ENCODE results near the gene MORN5. TPM values are rescaled to one million over a fixed set of nuclear protein-coding genes. Genes with fewer than 3 reads are reported as not detected.

Gene MORN5
- total RNA-seq, 4 donors from 2014 or later = 3.8 to 4.0 TPM; not detected in 2

GRCh38 chr9:122168356-122168755 is 8.6 kb downstream of the MORN5 start:
- H3K4me1 ChIP-seq = no peaks in the 10 kb centered on the region
- no peaks in the 10 kb centered on the region for H3K9me3 ChIP-seq
- 65% methylated on average over 3 of the region's 3 CpGs; no CpG with 5 or more reads in 1 of the 2 donors for WGBS, 2 donors (ENCODE audit: low coverage in 1 of 2)
- H3K27me3 ChIP-seq = peaks cover 6% of the 10 kb centered on the region
- H3K36me3 ChIP-seq = no peaks in the 10 kb centered on the region
- intact Hi-C loops (cut with DNase I; ENCODE audit: low total_unique reads) = no loop called here
- in situ Hi-C loops (cut with MboI; ENCODE audit: low pct_ligation_motif_present in 1 of 4, low pct_unique_long_range_greater_than_20kb in 1 of 4, low sequenced_read_pairs in 3 of 4) = no loop called here
- TF ChIP-seq POLR2AphosphoS5 (IDR thresholded peaks at IDR 0.05) (no peak), CTCF (IDR thresholded peaks at IDR 0.05) (no peak), POLR2A (IDR thresholded peaks at IDR 0.05) (no peak), EP300 (IDR thresholded peaks at IDR 0.05; ENCODE audit: low read depth) (no peak)
- H3K4me3 ChIP-seq = no peak overlapping the region
- H3K27ac ChIP-seq = no peak overlapping the region
- no peak for DNase-seq

DNA sequence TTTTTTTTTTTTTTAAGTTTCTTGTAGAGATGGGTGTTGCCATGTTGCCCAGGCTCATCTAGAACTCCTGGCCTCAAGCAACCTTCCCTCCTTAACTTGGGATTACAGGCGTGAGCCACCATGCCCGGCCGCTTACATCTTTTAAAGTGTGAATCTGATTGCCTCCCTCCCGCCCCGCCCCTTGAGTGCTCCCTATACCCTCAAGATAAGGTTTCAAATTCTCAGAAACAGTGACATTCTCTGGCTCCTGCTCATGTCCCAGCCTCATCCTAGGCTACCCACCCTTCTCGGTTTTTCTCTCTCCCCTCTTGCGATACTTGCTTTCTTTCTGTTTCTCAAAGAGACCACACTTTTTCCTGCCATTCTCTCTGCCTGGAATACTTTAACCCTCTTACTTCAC is 12.4 kb downstream of the MORN5 start:
- no peaks in the 10 kb centered on the region for H3K27me3 ChIP-seq
- no peaks in the 10 kb centered on the region for H3K4me1 ChIP-seq
- no peak for DNase-seq
- no peaks in the 10 kb centered on the region for H3K36me3 ChIP-seq
- 85 to 94% methylated on average over 2 to 7 of the region's 7 CpGs for WGBS, 2 donors (ENCODE audit: low coverage in 1 of 2)
- in situ Hi-C loops (cut with MboI; ENCODE audit: low pct_ligation_motif_present in 1 of 4, low pct_unique_long_range_greater_than_20kb in 1 of 4, low sequenced_read_pairs in 3 of 4) (no loop called here), intact Hi-C loops (cut with DNase I; ENCODE audit: low total_unique reads) (no loop called here)
- H3K9me3 ChIP-seq = no peaks in the 10 kb centered on the region
- no peak overlapping the region for H3K4me3 ChIP-seq
- no peak for TF ChIP-seq CTCF (IDR thresholded peaks at IDR 0.05)
- TF ChIP-seq POLR2A (IDR thresholded peaks at IDR 0.05) = no peak
- TF ChIP-seq POLR2AphosphoS5 (IDR thresholded peaks at IDR 0.05) = no peak
- TF ChIP-seq EP300 (IDR thresholded peaks at IDR 0.05; ENCODE audit: low read depth) = no peak
- H3K27ac ChIP-seq = no peak overlapping the region

GRCh38 chr9:122173670-122174069 is 14.0 kb downstream of the MORN5 start:
- no peaks in the 10 kb centered on the region for H3K36me3 ChIP-seq
- no peaks in the 10 kb centered on the region for H3K27me3 ChIP-seq
- H3K27ac ChIP-seq = no peak overlapping the region
- no peaks in the 10 kb centered on the region for H3K9me3 ChIP-seq
- 63 to 72% methylated on average over 2 to 3 of the region's 3 CpGs for WGBS, 2 donors (ENCODE audit: low coverage in 1 of 2)
- no peak for DNase-seq
- H3K4me1 ChIP-seq = peaks cover 0 to 3% (median 0%) of the 10 kb centered on the region in 4 donors
- in situ Hi-C loops (cut with MboI; ENCODE audit: low pct_ligation_motif_present in 1 of 4, low pct_unique_long_range_greater_than_20kb in 1 of 4, low sequenced_read_pairs in 3 of 4) (no loop called here), intact Hi-C loops (cut with DNase I; ENCODE audit: low total_unique reads) (no loop called here)
- TF ChIP-seq POLR2A (IDR thresholded peaks at IDR 0.05) = no peak
- TF ChIP-seq CTCF (IDR thresholded peaks at IDR 0.05) = no peak
- no peak overlapping the region for H3K4me3 ChIP-seq

- WGBS, 2 donors (ENCODE audit: low coverage in 1 of 2) = 91 to 100% methylated on average over 2 of the region's 2 CpGs
- intact Hi-C loops (cut with DNase I; ENCODE audit: low total_unique reads) = no loop called here
- Histone ChIP-seq H3K4me1 (peaks cover 0 to 14% (median 4%) of the 10 kb centered on the region in 4 donors), H3K27me3 (no peaks in the 10 kb centered on the region), H3K4me3 (no peak overlapping the region), H3K36me3 (no peaks in the 10 kb centered on the region), H3K9me3 (no peaks in the 10 kb centered on the region), H3K27ac (no peak overlapping the region)
- no peak for DNase-seq
- in situ Hi-C loops (cut with MboI; ENCODE audit: low pct_ligation_motif_present in 1 of 4, low pct_unique_long_range_greater_than_20kb in 1 of 4, low sequenced_read_pairs in 3 of 4) = no loop called here
- TF ChIP-seq CTCF (IDR thresholded peaks at IDR 0.05) = no peak
- TF ChIP-seq POLR2A (IDR thresholded peaks at IDR 0.05) = no peak
- TF ChIP-seq POLR2AphosphoS5 (IDR thresholded peaks at IDR 0.05) = no peak
- TF ChIP-seq EP300 (IDR thresholded peaks at IDR 0.05; ENCODE audit: low read depth) = no peak
These were observed 17.2 kb downstream of the MORN5 start for GRCh38 chr9:122176916-122177315.

Measured in transverse colon (tissue), 4 donors.